Activated naive CD8-positive, alpha-beta T cell (primary cell): Measurements from ENCODE around the gene TEX12.
A peak's percentile ranks its signal among the peaks of the same experiment; 100 is the strongest.
"Not testable (repeated sequence)": the region's sequence is repeated elsewhere in the genome, so short reads cannot be mapped to it uniquely, and the experiment has no call there.

ENCODE experiments used
- H3K27ac Mint-ChIP-seq: one replicate; pipeline ENCODE4 v1.8.0; 2021; ENCODE audit warnings: mixed read lengths
- H3K27me3 Mint-ChIP-seq: one replicate; pipeline ENCODE4 v1.8.0; 2021; ENCODE audit warnings: mixed read lengths
- H3K36me3 Mint-ChIP-seq: one replicate; pipeline ENCODE4 v1.8.0; 2021; ENCODE audit warnings: mixed read lengths
- H3K4me1 Mint-ChIP-seq: one replicate; pipeline ENCODE4 v1.8.0; 2021; ENCODE audit warnings: low read depth, mixed read lengths
- H3K4me3 Mint-ChIP-seq: one replicate; pipeline ENCODE4 v1.8.0; 2021; ENCODE audit warnings: mild to moderate bottlenecking, mixed read lengths
- H3K9me3 Mint-ChIP-seq: one replicate; pipeline ENCODE4 v1.8.0; 2021; ENCODE audit warnings: low read depth, mixed read lengths

The TEX12 gene

GRCh38 chr11:112178936-112179335, 11.8 kb downstream of the TEX12 start:
- no peak overlapping the region for H3K4me3 Mint-ChIP-seq
- H3K27ac Mint-ChIP-seq: no peak overlapping the region
- H3K9me3 Mint-ChIP-seq: no peaks in the 10 kb centered on the region
- H3K27me3 Mint-ChIP-seq: peaks cover 27% of the 10 kb centered on the region
- H3K36me3 Mint-ChIP-seq: peaks cover 12% of the 10 kb centered on the region
- H3K4me1 Mint-ChIP-seq: peaks cover 11% of the 10 kb centered on the region

DNA sequence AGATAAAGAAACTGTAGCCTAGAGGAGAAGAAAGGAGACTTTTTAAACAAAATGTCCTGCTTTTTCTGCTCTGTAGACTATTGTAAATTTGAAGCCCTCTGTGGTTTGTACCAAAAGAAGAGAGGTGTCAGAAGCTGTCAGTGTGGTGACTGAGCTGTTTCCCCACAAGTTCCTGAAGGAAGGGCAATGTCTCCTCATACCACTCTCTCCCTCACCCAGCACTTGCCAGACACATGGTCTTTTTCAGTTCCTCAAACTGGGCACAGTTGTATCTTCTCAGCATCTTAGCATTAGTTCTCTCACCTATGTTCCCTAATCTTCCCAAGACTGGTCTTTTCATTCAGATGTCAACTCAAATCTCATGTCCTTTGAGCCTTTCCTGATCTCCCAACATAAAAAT, 12.4 kb downstream of the TEX12 start:
- Mint-ChIP-seq H3K4me3 (no peak overlapping the region), H3K27ac (no peak overlapping the region), H3K9me3 (no peaks in the 10 kb centered on the region), H3K27me3 (peaks cover 25% of the 10 kb centered on the region), H3K4me1 (peaks cover 10% of the 10 kb centered on the region), H3K36me3 (peaks cover 12% of the 10 kb centered on the region)

- Mint-ChIP-seq H3K4me1 (no peaks in the 10 kb centered on the region), H3K9me3 (no peaks in the 10 kb centered on the region), H3K4me3 (no peak overlapping the region), H3K27me3 (peaks cover 18% of the 10 kb centered on the region), H3K27ac (no peak overlapping the region), H3K36me3 (peaks cover 11% of the 10 kb centered on the region)
Observed at GRCh38 chr11:112182867-112183266, 15.7 kb downstream of the TEX12 start.

- Mint-ChIP-seq H3K36me3 (peaks cover 6% of the 10 kb centered on the region), H3K4me3 (no peak overlapping the region)
Observed at GRCh38 chr11:112185883-112186282, 18.7 kb downstream of the TEX12 start.

GRCh38 chr11:112186304-112186703, 19.1 kb downstream of the TEX12 start:
- peaks cover 6% of the 10 kb centered on the region for H3K36me3 Mint-ChIP-seq
- peaks cover 2% of the 10 kb centered on the region for H3K27me3 Mint-ChIP-seq
- H3K27ac Mint-ChIP-seq: no peak overlapping the region
- H3K9me3 Mint-ChIP-seq: no peaks in the 10 kb centered on the region
- no peaks in the 10 kb centered on the region for H3K4me1 Mint-ChIP-seq
- H3K4me3 Mint-ChIP-seq: no peak overlapping the region

More at GRCh38 chr11:112185883-112186282, 18.7 kb downstream of the TEX12 start:
- Mint-ChIP-seq H3K27me3 (peaks cover 2% of the 10 kb centered on the region), H3K27ac (no peak overlapping the region), H3K9me3 (no peaks in the 10 kb centered on the region), H3K4me1 (no peaks in the 10 kb centered on the region)

DNA sequence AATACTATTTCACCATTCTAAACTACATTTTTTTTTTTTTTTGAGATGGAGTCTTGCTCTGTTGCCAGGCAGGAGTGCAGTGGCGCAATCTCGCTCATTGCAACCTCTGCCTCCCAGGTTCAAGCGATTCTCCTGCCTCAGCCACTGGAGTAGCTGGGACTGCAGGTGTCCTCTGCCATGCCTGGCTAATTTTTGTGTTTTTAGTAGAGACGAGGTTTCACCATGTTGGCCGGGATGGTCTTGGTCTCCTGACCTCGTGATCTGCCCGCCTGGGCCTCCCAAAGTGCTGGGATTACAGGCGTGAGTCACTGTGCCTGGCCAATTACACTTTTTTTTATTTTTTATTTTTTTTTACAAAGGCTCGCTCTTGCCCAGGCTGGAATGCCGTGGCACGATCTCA, 27.9 kb downstream of the TEX12 start:
- not testable (repeated sequence) for H3K9me3 Mint-ChIP-seq, H3K36me3 Mint-ChIP-seq, H3K4me3 Mint-ChIP-seq, H3K4me1 Mint-ChIP-seq, H3K27me3 Mint-ChIP-seq, H3K27ac Mint-ChIP-seq

GRCh38 chr11:112195951-112196351, 28.8 kb downstream of the TEX12 start:
- H3K9me3 Mint-ChIP-seq: no peaks in the 10 kb centered on the region
- H3K36me3 Mint-ChIP-seq: peaks cover 4% of the 10 kb centered on the region
- no peak overlapping the region for H3K27ac Mint-ChIP-seq
- H3K27me3 Mint-ChIP-seq: no peaks in the 10 kb centered on the region
- no peak overlapping the region for H3K4me3 Mint-ChIP-seq
- H3K4me1 Mint-ChIP-seq: no peaks in the 10 kb centered on the region

GRCh38 chr11:112196519-112197087, 29.4 kb downstream of the TEX12 start:
- no peaks in the 10 kb centered on the region for H3K9me3 Mint-ChIP-seq
- no peaks in the 10 kb centered on the region for H3K4me1 Mint-ChIP-seq
- peaks cover 4% of the 10 kb centered on the region for H3K36me3 Mint-ChIP-seq
- H3K4me3 Mint-ChIP-seq: no peak overlapping the region
- no peaks in the 10 kb centered on the region for H3K27me3 Mint-ChIP-seq
- H3K27ac Mint-ChIP-seq: no peak overlapping the region

DNA sequence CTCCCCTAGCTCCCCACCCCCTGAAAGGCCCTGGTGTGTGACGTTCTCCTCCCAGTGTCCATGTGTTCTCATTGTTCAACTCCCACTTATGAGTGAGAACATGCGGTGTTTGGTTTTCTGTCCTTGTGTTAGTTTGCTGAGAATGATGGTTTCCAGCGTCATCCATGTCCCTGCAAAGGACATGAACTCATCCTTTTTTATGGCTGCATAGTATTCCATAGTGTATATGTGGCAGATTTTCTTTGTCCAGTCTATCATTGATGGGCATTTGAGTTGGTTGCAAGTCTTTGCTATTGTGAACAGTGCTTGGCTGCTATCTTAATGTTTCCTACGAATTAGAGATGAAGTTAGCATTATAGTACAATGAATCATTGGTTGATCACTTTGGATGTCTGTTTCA, 31.9 kb downstream of the TEX12 start:
- not testable (repeated sequence) for H3K36me3 Mint-ChIP-seq, H3K4me3 Mint-ChIP-seq, H3K27me3 Mint-ChIP-seq, H3K9me3 Mint-ChIP-seq, H3K27ac Mint-ChIP-seq, H3K4me1 Mint-ChIP-seq

- Mint-ChIP-seq H3K4me1 (no peaks in the 10 kb centered on the region), H3K27ac (no peak overlapping the region), H3K36me3 (peaks cover 7% of the 10 kb centered on the region), H3K4me3 (no peak overlapping the region), H3K27me3 (no peaks in the 10 kb centered on the region), H3K9me3 (no peaks in the 10 kb centered on the region)
Observed at GRCh38 chr11:112200252-112200651, 33.1 kb downstream of the TEX12 start.

DNA sequence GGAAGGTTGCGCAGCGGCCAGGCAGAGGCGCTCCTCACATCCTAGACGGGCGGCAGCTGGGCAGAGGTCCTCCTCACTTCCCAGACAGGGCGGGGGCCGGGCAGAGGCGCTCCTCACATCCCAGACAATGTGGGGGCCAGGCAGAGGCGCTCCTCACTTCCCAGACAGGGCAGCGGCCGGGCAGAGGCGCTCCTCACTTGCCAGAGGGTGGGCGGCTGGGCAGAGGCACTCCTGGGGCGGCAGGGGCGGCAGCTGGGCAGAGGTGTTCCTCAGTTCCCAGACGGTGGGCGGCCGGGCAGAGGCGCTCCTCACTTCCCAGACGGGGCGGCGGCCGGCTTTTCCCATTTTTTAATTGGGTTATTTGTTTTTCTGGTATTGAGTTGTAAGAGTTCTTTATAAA, 38.9 kb downstream of the TEX12 start:
- Mint-ChIP-seq H3K27ac (no peak overlapping the region), H3K4me1 (peaks cover 3% of the 10 kb centered on the region), H3K4me3 (no peak overlapping the region), H3K27me3 (no peaks in the 10 kb centered on the region), H3K36me3 (peaks cover 8% of the 10 kb centered on the region), H3K9me3 (no peaks in the 10 kb centered on the region)

- Mint-ChIP-seq H3K4me1 (peaks cover 20% of the 10 kb centered on the region), H3K27ac (no peak overlapping the region), H3K9me3 (no peaks in the 10 kb centered on the region), H3K36me3 (peaks cover 5% of the 10 kb centered on the region), H3K27me3 (peaks cover 2% of the 10 kb centered on the region), H3K4me3 (peak overlapping the region; percentile 35)
Observed at GRCh38 chr11:112210890-112211289, 43.7 kb downstream of the TEX12 start.

DNA sequence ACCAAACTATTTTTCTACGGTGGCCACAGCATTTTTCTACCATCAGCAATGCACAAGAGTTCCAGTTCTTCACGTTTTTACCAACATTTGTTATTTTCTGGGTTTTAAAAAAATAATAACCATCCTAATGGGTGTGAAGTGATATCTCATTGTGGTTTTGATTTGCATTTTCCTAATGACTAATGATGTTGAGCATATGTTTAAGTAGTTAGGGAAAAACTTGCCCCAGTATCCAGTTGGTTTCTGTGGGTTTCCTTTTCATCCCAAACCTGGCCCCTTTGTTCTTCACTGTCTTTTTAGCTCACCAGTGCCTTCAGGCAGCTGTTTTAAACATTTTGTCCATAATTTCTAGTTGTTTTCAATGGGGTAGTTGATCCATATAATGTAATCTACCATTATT, 44.4 kb downstream of the TEX12 start:
- peaks cover 2% of the 10 kb centered on the region for H3K27me3 Mint-ChIP-seq
- peaks cover 4% of the 10 kb centered on the region for H3K36me3 Mint-ChIP-seq
- peak overlapping the region; percentile 64 for H3K27ac Mint-ChIP-seq
- peaks cover 20% of the 10 kb centered on the region for H3K4me1 Mint-ChIP-seq
- H3K9me3 Mint-ChIP-seq: no peaks in the 10 kb centered on the region
- H3K4me3 Mint-ChIP-seq: peak overlapping the region; percentile 47

- Mint-ChIP-seq H3K27me3 (peaks cover 2% of the 10 kb centered on the region), H3K9me3 (no peaks in the 10 kb centered on the region), H3K4me3 (peak overlapping the region; percentile 47), H3K36me3 (no peaks in the 10 kb centered on the region), H3K27ac (no peak overlapping the region), H3K4me1 (peaks cover 20% of the 10 kb centered on the region)
Observed at GRCh38 chr11:112212290-112212689, 45.1 kb downstream of the TEX12 start.

GRCh38 chr11:112212710-112213109, 45.5 kb downstream of the TEX12 start:
- peaks cover 20% of the 10 kb centered on the region for H3K4me1 Mint-ChIP-seq
- no peaks in the 10 kb centered on the region for H3K9me3 Mint-ChIP-seq
- no peak overlapping the region for H3K4me3 Mint-ChIP-seq
- no peaks in the 10 kb centered on the region for H3K36me3 Mint-ChIP-seq
- H3K27me3 Mint-ChIP-seq: peaks cover 2% of the 10 kb centered on the region
- no peak overlapping the region for H3K27ac Mint-ChIP-seq

GRCh38 chr11:112213753-112214152, 46.6 kb downstream of the TEX12 start:
- Mint-ChIP-seq H3K36me3 (no peaks in the 10 kb centered on the region), H3K9me3 (no peaks in the 10 kb centered on the region), H3K4me1 (peaks cover 20% of the 10 kb centered on the region), H3K27me3 (peaks cover 2% of the 10 kb centered on the region), H3K27ac (no peak overlapping the region), H3K4me3 (no peak overlapping the region)
